Activated CD4-positive, alpha-beta T cell treated with anti-CD3 and anti-CD28 coated beads, Interleukin-2, amount 50 U/mL, for 48 hours (primary cell): Measurements from ENCODE around the gene CYP2W1.

Source experiments
- DNase-seq, 2 experiments: peaks; one replicate each; pipeline ENCODE4 v3.0.0-alpha.2; 2020

CYP2W1 gene

GRCh38 chr7:967361-968082, 15.5 kb upstream of the CYP2W1 start:
- DNase-seq, result no peak

- DNase-seq, result no peak
Measured at GRCh38 chr7:968205-969105, 14.5 kb upstream of the CYP2W1 start.

GRCh38 chr7:969403-969802, 13.6 kb upstream of the CYP2W1 start:
- no peak for DNase-seq

GRCh38 chr7:970744-971143, 12.2 kb upstream of the CYP2W1 start:
- no peak for DNase-seq

- DNase-seq, result no peak
Measured at GRCh38 chr7:972110-972509, 10.9 kb upstream of the CYP2W1 start.

GRCh38 chr7:972676-973309, 10.2 kb upstream of the CYP2W1 start:
- DNase-seq, result no peak

- no peak for DNase-seq
Measured at GRCh38 chr7:973312-973711, 9.7 kb upstream of the CYP2W1 start.

- no peak for DNase-seq
Measured at GRCh38 chr7:974172-974571, 8.8 kb upstream of the CYP2W1 start.

GRCh38 chr7:974820-975681, 7.9 kb upstream of the CYP2W1 start, which contains the start of gene COX19:
Gene COX19, minus strand, starts transcription at chr7:975549. Its CDS starts 40 bp downstream, at chr7:975509.
- DNase-seq, result peak; percentile 88 to 91

- no peak for DNase-seq
Measured at GRCh38 chr7:975702-976473, 7.1 kb upstream of the CYP2W1 start.

GRCh38 chr7:976901-977325, 6.1 kb upstream of the CYP2W1 start:
- DNase-seq, result no peak

- DNase-seq, result no peak
Measured at GRCh38 chr7:977326-978048, 5.5 kb upstream of the CYP2W1 start.

- DNase-seq, result no peak
Measured at GRCh38 chr7:978049-978346, 5.0 kb upstream of the CYP2W1 start.

GRCh38 chr7:978416-979091, 4.4 kb upstream of the CYP2W1 start:
- DNase-seq, result no peak

GRCh38 chr7:979151-979550, 3.8 kb upstream of the CYP2W1 start:
- no peak for DNase-seq

- no peak for DNase-seq
Measured at GRCh38 chr7:979886-980571, 3.0 kb upstream of the CYP2W1 start.

- no peak for DNase-seq
Measured at GRCh38 chr7:981793-982510, 1.0 kb upstream of the CYP2W1 start.

GRCh38 chr7:982511-983003, 424 bp upstream of the CYP2W1 start:
- no peak for DNase-seq

- no peak for DNase-seq
Measured at GRCh38 chr7:983616-984071, 663 bp downstream of the CYP2W1 start.
